Stimulated activated CD4-positive, alpha-beta T cell treated with anti-CD3 and anti-CD28 coated beads, Interleukin-2, amount 100 ng/mL, for 48 hours (primary cell): ENCODE measurements around the gene YY1AP1.
"Not testable (repeated sequence)": the region's sequence is repeated elsewhere in the genome, so short reads cannot be mapped to it uniquely, and the experiment has no call there.

Experiments
- DNase-seq, 2 donors: peaks; one replicate each; pipeline ENCODE4 v3.0.0-alpha.2; 2020

The YY1AP1 gene, protein sequence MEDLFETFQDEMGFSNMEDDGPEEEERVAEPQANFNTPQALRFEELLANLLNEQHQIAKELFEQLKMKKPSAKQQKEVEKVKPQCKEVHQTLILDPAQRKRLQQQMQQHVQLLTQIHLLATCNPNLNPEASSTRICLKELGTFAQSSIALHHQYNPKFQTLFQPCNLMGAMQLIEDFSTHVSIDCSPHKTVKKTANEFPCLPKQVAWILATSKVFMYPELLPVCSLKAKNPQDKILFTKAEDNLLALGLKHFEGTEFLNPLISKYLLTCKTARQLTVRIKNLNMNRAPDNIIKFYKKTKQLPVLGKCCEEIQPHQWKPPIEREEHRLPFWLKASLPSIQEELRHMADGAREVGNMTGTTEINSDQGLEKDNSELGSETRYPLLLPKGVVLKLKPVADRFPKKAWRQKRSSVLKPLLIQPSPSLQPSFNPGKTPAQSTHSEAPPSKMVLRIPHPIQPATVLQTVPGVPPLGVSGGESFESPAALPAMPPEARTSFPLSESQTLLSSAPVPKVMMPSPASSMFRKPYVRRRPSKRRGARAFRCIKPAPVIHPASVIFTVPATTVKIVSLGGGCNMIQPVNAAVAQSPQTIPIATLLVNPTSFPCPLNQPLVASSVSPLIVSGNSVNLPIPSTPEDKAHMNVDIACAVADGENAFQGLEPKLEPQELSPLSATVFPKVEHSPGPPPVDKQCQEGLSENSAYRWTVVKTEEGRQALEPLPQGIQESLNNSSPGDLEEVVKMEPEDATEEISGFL

DNA sequence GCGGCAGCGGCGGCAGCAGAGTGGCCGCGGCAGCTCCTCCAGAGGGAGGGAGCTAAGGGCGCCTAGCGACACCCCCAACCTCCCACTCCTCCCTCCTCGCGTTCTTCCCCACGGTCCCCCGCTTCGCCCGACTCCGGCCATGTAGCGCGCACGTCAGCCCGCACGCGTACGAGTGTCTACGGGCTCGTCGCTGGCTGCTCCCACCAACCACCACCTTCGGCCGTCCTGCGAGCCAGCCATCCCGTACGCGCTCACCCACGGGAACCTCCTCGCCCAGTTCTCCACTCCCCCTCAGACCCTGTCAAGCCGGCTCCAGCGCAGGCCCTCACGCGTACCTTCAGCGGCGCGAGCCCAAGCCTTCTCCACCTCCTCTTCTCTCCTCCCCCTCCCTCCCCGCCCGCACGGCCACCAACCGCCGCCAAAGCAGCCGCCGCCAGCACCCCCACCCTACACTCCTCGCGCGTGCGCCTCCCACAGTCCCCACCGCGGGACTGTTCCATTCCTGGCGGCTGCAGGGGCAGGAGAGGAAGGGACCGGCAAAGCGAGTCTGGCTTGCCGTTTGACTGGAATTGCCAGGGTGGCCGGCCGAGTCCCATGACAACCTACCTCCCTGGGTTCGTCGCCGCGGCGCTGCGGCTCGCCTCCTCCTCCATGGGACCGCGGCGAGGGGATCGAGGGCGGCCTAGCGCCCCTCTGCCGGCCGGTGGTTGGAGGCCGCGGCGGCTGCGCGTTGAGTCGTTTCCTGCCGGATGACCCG, at the start of gene YY1AP1:
YY1AP1 (minus strand) TSS at position 451 of the 757 bp plus-strand sequence. CDS start 8,338 bp downstream, outside the sequence.
- peak; percentile 84 to 87 for DNase-seq

DNA sequence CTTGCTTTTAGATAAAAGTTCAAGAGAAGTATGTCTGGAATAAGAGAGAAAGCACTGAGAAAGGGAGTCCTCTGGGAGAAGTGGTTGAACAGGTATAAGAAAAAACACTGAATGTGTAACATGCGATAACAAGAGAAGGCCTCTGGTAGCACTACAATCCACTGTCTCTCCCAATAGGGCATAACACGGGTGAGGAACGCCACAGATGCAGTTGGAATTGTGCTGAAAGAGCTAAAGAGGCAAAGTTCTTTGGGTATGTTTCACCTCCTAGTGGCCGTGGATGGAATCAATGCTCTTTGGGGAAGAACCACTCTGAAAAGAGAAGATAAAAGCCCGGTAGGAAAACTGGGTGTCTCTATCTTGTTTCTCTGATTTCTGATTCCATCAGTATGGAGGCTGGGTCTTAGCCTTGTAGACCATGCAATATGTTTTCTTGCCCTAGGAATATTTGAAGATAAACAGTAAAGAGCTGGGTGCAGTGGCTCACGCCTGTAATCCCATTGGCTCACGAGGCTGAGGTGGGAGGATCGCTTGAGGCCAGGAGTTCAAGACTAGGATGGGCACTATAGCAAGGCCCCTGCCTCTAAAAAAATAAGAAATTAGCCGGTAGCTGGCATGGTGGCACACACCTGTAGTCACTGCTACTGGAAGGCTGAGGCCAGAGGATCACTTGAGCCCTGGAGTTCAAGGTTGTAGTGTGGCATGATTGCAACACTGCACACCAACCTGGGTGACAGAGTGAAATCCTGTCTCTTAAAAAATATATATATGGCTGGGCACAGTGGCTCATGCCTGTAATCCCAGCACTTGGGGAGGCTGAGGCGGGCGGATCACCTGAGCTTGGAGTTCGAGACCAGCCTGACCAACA, 40.7 kb upstream of the YY1AP1 start:
- peak; percentile 16 to 17 for DNase-seq

DNA sequence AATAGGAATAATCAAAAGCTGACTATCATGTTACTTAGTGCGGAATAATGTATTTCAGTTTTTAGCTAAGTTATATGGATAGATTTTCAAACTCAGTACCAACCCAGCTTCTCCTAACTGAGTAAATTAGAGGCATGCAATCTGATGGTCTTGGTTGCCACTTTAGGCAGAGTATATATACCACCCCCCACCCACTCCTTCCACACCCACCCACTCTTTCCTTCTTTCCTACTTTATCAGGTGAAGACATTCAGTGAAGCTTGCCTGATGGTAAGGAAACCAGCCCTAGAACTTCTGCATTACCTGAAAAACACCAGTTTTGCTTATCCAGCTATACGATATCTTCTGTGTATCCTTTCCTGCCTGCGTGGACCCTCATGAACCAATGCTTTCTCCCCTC, 36.6 kb upstream of the YY1AP1 start:
- DNase-seq = no peak

DNA sequence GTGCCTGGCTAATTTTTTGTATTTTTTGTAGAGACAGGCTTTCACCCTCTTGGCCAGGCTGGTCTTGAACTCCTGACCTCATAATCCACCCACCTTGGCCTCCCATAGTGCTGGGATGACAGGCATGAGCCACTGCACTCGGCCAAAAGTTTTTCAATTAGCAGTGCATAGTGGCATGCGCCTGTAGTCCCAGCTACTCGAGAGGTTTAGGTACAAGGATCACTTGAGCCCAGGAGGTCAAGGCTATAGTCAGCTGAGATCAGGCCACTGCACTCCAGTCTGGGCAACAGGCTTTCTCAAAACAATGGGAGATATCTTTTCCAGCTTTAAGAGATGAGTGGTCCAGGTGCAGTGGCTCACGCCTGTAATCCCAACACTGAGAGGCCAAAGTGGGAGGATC, 31.1 kb upstream of the YY1AP1 start:
- no peak for DNase-seq

DNA sequence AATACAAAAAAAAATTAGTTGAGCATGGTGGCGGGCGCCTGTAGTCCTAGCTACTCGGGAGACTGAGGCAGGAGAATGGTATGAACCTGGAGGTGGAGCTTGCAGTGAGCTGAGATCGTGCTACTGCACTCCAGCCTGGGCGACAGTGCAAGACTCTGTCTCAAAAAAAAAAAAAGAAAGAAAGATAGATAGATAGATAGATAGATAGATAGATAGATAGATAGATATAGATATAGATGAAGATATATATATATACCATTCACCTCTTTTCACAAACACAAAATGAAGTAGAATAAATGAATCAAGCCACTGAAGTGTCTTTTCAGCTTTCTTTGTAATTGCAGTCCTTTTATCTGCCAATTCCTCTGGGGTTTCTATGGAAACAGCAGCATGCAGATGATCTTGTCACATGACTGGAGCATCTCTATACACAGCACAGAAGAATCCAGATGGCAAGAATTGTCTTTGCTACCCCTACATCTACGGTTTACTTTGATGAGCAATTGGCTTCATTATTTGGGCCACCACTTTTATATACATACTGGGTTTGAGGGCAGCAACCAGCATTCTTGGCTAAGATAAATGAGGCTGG, 30.0 kb upstream of the YY1AP1 start:
- not testable (repeated sequence) for DNase-seq

DNA sequence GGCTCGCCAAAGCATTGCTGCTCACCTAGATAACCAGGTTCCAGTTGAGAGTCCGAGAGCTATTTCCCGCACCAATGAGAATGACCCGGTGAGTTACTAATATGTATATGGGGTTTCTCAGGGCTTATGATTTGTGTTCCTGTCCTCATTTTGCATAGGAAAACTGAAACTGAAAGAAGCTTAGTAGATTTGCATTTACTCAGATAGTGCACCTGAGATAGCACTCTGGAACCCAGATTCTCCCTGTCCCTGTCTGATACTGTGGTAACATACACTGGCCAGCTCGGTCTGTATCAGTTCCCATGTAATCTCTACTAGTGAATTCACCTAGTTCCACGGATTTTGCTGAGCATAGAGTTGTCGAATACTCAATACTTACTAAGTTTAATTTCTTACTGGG, 28.5 kb upstream of the YY1AP1 start:
- DNase-seq = no peak

DNA sequence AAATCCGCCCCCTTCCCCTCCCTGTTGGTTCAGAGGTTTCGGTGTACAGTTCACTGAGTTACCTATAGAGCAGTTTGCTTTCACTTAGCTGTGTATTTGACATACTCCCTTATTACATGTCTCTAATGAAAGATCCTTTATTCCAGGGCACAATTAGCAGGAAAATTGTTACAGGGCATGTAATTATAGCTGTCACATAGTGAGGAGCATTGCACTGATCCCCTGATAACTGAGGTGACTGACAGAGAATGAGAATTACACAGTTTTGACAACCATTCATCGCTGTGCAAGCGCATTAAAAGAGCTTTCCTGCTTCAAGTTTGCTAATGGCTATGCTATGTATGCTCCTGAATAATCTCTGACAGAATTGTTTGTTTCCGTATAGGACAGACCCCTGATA, 27.2 kb upstream of the YY1AP1 start:
- DNase-seq = no peak

DNA sequence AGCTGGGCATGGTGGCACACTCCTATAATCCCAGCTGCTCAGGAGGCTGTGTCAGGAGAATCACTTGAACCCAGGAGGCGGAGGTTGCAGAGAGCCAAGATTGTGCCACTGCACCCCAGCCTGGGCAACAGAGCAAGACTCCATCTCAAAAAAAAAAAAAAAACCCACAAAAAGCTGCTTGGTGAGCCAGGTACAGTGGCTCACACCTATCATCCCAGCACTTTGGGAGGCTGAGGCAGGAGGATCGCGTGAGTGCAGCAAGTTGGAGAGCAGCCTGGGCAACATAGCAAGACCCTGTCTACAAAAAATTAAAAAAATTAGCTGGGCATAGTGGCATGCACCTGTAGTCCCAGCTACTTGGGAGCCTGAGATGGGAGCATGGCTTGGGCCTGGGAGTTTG, 26.5 kb upstream of the YY1AP1 start:
- not testable (repeated sequence) for DNase-seq

DNA sequence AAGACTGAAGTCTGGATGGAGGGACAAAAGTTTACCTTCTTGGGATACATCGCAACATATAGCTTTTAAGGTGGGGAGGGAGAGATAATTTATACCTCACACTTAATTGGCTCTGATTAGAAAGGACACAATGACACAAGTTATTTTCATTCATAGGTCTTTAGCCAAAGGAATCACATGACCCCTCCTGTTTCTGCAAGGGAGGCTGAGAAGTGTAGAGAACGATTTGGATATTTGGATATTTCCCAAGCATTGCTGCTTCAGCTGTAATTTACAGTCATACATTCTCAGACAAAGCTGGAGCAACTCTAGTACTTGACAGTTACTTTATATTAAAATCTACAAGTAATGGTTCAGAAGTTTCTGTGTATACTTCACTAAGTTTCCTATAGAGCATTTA, 24.5 kb upstream of the YY1AP1 start:
- DNase-seq = no peak

DNA sequence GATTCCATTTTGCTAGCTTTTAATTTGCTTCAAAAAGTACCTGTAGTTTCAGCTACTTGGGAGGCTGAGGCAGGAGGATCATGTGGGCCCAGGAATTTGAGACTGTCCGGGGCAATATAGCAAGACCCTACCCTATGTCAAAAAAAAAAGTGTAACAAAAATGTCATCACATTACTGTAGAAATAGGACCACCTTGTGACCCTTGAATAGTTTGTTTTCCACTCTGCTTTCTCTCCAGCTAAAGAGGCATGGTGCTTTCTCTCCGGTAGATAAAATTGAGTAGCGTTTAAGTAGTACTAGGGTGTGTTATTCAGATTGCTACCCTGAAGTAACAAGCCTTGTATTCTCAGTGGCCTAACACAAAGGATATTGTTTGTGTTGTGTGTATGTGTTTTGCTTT, 24.1 kb upstream of the YY1AP1 start:
- DNase-seq = not testable (repeated sequence)

DNA sequence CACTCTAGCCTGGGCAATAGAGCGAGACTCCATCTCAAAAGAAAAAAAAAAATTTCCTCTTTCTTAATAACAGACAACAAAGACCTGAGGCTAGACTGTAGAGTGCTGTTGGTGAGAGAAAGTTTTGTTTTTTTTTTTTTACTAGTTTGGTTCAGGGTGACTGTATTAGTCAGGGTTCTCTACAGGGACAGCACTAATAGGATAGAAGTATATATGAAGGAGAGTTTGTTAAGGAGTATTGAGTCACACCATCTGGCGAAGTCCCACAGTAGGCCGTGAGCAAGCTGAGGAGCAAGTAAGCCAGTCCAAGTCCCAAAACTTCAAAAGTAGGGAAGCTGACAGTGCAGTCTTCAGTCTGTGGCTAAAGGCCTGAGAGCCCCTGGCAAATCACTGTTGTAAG, 22.9 kb upstream of the YY1AP1 start:
- DNase-seq = not testable (repeated sequence)

DNA sequence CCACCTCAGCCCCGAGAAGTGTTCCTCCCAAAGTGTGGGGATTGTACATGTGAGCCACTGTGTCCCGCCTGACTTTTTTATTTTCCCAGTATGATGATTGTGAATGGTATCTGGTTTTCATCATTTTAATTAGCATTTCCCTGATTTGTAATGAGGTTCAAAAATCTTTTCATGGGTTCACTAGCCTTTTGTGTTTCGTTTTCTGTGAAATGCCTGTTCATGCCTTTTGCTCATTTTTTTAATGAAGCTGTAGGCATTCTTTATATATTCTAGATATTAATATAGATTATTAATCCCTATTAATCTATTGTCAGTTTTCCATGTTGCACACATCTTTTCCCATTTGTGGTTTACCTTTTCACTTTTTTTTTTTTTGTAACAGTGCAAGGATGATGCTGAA, 20.8 kb upstream of the YY1AP1 start:
- no peak for DNase-seq

DNA sequence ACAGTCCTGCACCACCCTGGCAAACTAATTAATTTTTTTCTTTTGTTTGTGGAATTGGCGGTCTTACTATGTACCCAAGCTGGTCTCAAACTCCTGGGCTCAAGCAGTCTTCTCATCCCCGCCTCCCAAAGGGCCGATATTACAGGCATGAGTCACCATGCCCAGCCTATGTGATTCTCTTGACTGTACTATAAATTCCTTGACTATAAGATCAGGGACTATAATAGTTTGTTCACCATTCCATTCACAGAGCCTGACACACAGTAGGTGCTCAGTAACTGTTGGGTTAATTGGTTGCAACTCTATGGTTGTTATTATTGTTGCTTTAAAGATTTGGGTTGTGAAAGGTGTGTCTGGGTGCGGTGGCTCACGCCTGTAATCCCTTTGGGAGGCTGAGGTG, 17.6 kb upstream of the YY1AP1 start:
- DNase-seq = no peak

DNA sequence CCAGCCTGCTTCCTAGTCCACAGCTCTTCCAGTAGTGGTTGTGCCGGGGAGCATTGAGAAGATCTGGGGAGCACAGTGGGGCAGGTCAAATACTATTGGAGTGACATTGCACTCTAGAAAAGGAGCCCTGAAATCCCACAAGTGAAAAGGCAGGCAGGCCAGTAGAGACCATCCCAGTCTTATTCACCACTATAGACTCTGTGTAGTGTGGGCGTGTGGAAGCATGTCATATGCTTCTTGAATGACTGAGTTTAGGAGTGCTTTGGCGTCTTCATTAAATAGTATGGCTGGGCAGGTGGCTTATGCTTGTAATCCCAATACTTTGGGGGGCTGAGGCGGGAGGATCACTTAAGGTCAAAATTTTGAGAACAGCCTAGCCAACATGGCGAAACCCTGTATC, 15.8 kb upstream of the YY1AP1 start:
- not testable (repeated sequence) for DNase-seq

DNA sequence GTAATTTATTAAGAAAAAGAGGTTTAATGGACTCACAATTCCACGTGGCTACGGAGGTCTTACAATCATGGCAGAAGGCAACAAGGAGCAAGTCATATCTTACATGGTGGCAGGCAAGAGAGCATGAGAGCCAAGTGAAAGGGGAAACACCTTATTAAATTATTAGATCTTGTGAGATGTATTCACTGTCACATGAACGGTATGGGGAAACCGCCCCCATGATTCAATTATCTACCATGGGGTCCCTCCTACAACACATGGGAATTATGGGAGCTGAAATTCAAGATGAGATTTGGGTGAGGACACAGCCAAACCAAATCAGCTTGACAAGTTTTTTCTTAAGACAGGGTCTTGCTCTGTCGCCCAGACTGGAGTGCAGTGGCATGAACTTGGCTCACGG, 14.6 kb upstream of the YY1AP1 start:
- DNase-seq = no peak

DNA sequence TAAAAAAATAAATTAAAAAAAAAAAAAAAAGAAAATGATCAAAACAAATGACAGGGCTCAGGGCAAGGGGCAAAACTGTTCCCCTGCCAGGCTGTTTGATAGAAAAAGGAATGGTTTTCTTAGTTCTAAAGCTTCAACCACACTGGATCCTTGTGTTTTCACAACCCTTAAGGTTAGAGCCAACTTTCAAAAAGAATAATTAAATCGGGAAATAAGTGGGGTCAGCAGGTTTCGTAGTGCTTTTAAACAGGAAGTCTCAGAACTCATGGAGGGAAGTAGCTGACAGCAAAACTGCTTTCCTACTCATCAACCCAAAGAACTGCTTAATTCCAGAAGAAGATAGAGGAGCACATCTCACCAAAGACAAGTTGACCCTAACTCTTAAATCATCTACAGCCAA, 13.1 kb upstream of the YY1AP1 start:
- not testable (repeated sequence) for DNase-seq

DNA sequence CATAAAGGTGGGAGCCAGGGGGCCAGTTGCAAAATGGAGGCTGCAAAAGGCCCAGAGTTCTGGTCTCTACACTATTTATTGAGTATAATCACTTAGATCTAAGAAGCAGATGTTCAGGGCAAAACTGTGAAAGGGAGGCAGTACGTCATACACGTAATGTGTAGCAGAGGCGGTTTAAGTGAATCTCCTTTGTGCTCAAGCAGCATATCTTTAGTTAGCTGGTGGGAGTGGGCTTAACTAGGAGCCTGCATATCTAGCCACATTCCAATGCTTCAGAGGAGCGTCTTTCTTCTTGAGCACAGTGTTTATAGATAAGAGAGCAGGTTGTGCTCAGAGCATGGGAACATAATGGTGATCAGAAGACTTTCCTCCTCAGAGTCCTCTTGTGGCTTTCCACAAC, 10.5 kb upstream of the YY1AP1 start:
- not testable (repeated sequence) for DNase-seq

DNA sequence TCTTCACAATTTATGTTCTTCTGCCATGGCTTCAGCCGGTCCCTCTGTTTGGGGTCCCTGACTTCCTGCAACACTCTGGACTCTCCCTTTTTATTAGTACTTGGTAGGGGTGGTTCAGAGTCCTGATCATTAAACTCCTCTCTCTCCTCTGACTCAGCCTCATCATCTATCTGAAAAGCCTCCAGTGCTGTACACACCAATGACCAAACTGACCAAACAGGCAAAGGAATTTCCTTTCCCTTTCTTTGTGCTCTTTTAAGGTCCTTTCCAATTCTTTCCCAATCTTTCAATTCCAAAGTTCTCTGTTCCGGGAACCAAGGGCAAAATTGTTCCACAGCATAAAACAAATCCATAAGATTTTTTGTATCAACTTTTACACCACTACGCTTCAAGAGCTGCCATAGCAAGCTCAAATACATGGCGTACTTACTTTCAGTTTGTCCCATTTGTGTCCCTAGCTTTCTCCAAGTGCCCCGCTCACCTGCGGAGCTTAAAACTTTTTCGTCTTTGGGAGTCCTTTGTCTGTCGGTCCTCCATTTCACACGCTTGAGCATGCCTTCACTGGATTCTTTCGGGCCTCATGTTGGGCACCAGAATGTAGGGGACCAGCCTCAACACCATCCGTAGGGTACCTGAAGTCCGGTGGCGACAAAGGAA, 9.9 kb upstream of the YY1AP1 start:
- no peak for DNase-seq

DNA sequence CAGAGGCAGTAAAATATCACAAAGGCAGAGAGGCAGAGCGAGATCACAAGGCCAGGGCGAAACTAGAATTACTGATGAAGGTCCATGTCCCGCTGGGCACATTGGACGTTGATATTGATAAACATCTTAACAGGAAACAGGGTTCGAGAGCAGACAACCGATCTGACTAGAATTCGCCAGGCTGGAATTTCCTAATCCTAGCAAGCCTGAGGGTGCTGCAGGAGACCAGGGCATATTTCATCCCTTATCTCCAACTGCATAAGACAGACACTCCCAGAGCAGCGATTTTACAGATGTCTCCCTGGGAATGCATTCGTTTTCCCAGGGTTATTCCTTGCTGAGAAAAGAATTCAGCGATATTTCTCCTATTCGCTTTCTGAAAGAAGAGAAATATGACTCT, 9.0 kb upstream of the YY1AP1 start:
- DNase-seq = not testable (repeated sequence)

DNA sequence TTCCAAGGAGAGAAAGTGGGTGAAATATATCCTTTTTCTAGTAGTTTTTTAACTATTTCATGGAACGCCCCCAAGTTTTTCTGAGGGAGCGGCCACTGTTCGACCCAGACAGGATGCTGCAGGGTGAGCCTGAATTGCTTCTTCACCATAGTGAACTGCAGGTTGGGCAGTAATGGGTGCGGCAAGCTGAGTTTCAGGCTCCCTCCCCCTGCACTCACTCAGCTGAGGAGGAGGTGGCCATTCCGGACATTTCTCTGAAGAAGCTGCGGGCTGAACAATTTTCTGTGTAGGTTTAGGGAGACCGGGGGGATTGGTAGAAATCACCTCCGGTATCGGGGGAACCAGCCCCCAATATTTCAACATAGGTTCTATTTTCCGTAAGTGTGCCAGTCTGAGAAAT, 8.5 kb upstream of the YY1AP1 start:
- no peak for DNase-seq

DNA sequence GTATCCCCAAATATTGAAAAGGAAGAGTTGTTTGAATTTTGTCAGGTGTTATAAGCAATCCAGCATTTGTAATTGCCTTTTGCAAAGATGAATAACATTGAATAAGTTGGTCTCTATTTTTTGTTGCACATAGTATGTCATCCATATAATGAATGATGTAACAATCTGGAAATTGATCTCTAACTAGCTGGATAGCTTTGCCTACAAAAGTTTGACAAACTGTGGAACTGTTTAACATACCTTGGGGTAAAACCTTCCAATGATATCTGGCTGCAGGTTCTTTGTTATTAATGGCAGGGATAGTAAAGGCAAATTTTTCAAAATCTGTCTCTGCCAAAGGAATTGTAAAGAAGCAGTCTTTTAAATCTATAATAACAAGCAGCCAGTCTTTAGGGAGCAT, 8.0 kb upstream of the YY1AP1 start:
- no peak for DNase-seq

DNA sequence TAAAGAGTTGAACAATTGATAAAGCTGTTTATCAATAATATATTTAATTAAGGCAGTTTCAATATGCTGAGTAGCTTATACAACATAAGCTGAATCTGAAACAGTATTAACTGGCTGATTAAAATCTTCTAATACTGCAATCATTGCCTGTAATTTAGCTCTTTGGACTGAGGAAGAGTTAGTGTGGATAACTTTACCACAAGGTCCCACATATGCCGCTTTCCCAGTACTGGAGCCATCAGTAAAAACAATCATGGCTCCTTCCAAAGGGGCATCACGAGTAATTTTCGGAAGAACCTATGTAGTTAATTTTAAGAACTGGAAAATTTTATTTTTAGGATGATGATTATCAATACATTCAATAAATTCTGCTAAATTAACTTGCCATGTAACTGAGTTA, 7.0 kb upstream of the YY1AP1 start:
- DNase-seq = no peak
